Sigmoid colon (tissue), 7 donors: Measurements from ENCODE around the gene UBXN4. TPM values are rescaled to one million over a fixed set of nuclear protein-coding genes. Genes with fewer than 3 reads are reported as not detected.
"Not testable (repeated sequence)": the region's sequence is repeated elsewhere in the genome, so short reads cannot be mapped to it uniquely, and the experiment has no call there.

Experiments used
- DNase-seq: peaks from one replicate; pipeline ENCODE4 v3.0.0-alpha.2; 2019
- H3K27ac ChIP-seq, 4 donors: fragments of 200-600 bp; sonication (generic); one replicate each; pipeline ENCODE4 v1.5.1; 2016 to 2019; ENCODE audit warnings: mild to moderate bottlenecking in 1 of 4
- H3K27me3 ChIP-seq, 3 donors: fragments of 200-600 bp; sonication (generic); one replicate each; pipeline ENCODE4 v1.5.1; 2019; ENCODE audit warnings: mild to moderate bottlenecking in 1 of 3
- H3K36me3 ChIP-seq, 4 donors: fragments of 200-600 bp; sonication (generic); one replicate each; pipeline ENCODE4 v1.5.1; 2016 to 2019
- H3K4me1 ChIP-seq, 4 donors: fragments of 200-600 bp; sonication (generic); one replicate each; pipeline ENCODE4 v1.5.1; 2017 to 2019
- H3K4me3 ChIP-seq, 4 donors: fragments of 200-600 bp; sonication (generic); one replicate each; pipeline ENCODE4 v1.5.1; 2017 to 2019; ENCODE audit warnings: mild to moderate bottlenecking in 2 of 4, moderate library complexity in 1 of 4
- H3K9me3 ChIP-seq, 4 donors: fragments of 200-600 bp in 3 of 4; sonication (generic) in 3 of 4; one replicate each; pipeline versions ENCODE4 v1.5.1 to v1.6.1; 2013 to 2019
- CTCF ChIP-seq, 4 experiments: fragments of 450-650 bp in 3 of 4; fragments of 200-600 bp in 1 of 4; IDR thresholded peaks; one replicate each; pipeline ENCODE4 v1.5.1; 2016 to 2019; ENCODE audit warnings: antibody characterized with exemption in 4 of 4, mild to moderate bottlenecking in 3 of 4, moderate library complexity in 2 of 4
- EP300 ChIP-seq, 4 donors: sonication (generic); formaldehyde crosslinking; IDR thresholded peaks; one replicate each; pipeline ENCODE4 v1.6.1; 2017; ENCODE audit warnings: antibody characterized with exemption in 4 of 4
- POLR2A ChIP-seq, 2 donors: fragments of 450-650 bp; IDR thresholded peaks; one replicate each; pipeline ENCODE4 v1.6.1; 2016; ENCODE audit warnings: antibody characterized with exemption in 2 of 2, mild to moderate bottlenecking in 2 of 2, moderate library complexity in 2 of 2
- POLR2AphosphoS5 ChIP-seq, 4 donors: sonication (generic); formaldehyde crosslinking; IDR thresholded peaks; one replicate each; pipeline ENCODE4 v1.6.1; 2017; ENCODE audit warnings: antibody characterized with exemption in 4 of 4
- WGBS, 2 donors: extraction: QIAGEN DNeasy Blood & Tissue Kit; methylation state at CpG; one replicate each; pipeline ENCODE4 v1.1.7; 2013; 5-methylcytosine and 5-hydroxymethylcytosine counted together
- intact Hi-C: fragments of 100-400 bp; cut with DNase I; formaldehyde crosslinking; loops from one replicate; pipeline ENCODE4 v1.15.1; 2023
- polyA plus RNA-seq, 3 donors: library from polyadenylated mRNA; stranded (reverse); fragments of 200-250 nt; gene quantifications; one replicate each; pipeline ENCODE4 v1.2.3, GENCODE V29; 2013
- total RNA-seq, 4 donors: library from RNA; depleted of rRNA; stranded (reverse); fragments of >200 nt; gene quantifications; one replicate each; pipeline ENCODE4 v1.1.0, GENCODE V29; 2016
- donor health status: healthy with polysubstance abuse.
- donor health status: Bipolar disorder and iron deficiency.
- donor health status: healthy.

UBXN4 gene
- total and polyA plus RNA-seq, 7 donors = 23.4 to 63.3 (median 51.8) TPM

- Histone ChIP-seq H3K4me1 (no peaks in the 10 kb centered on the region), H3K4me3 (no peak overlapping the region), H3K27me3 (no peaks in the 10 kb centered on the region), H3K9me3 (no peaks in the 10 kb centered on the region), H3K27ac (no peak overlapping the region), H3K36me3 (no peaks in the 10 kb centered on the region)
- intact Hi-C loops = no loop called here
- TF ChIP-seq POLR2A (IDR thresholded peaks at IDR 0.05) (no peak), CTCF (IDR thresholded peaks at IDR 0.05) (no peak), POLR2AphosphoS5 (IDR thresholded peaks at IDR 0.05) (no peak), EP300 (IDR thresholded peaks at IDR 0.05) (no peak)
- 23 to 70% methylated on average over 1 of the region's 1 CpG for WGBS, 2 donors
- DNase-seq = no peak
Observed at GRCh38 chr2:135703300-135703699, 38.4 kb upstream of the UBXN4 start.

GRCh38 chr2:135704075-135704474 is 37.6 kb upstream of the UBXN4 start:
- H3K4me1 ChIP-seq, H3K36me3 ChIP-seq, H3K4me3 ChIP-seq, H3K27me3 ChIP-seq, H3K27ac ChIP-seq, DNase-seq, H3K9me3 ChIP-seq, intact Hi-C loops: not testable (repeated sequence)
- 80 to 83% methylated on average over 5 of the region's 5 CpGs for WGBS, 2 donors

- DNase-seq = no peak
- Histone ChIP-seq H3K4me1 (no peaks in the 10 kb centered on the region), H3K9me3 (no peaks in the 10 kb centered on the region), H3K36me3 (peaks cover 0 to 3% (median 0%) of the 10 kb centered on the region in 4 donors), H3K27me3 (no peaks in the 10 kb centered on the region), H3K27ac (no peak overlapping the region), H3K4me3 (no peak overlapping the region)
- intact Hi-C loops = no loop called here
- WGBS, 2 donors = 94 to 96% methylated on average over 4 of the region's 4 CpGs
- TF ChIP-seq POLR2AphosphoS5 (IDR thresholded peaks at IDR 0.05) = no peak
- TF ChIP-seq CTCF (IDR thresholded peaks at IDR 0.05) = no peak
- TF ChIP-seq POLR2A (IDR thresholded peaks at IDR 0.05) = no peak
- TF ChIP-seq EP300 (IDR thresholded peaks at IDR 0.05) = no peak
Observed at GRCh38 chr2:135708159-135708558, 33.5 kb upstream of the UBXN4 start.

- DNase-seq = peak; percentile 72
- H3K36me3 ChIP-seq = peaks cover 0 to 3% (median 0%) of the 10 kb centered on the region in 4 donors
- no peak overlapping the region for H3K4me3 ChIP-seq
- no peak overlapping the region for H3K27ac ChIP-seq
- H3K9me3 ChIP-seq = no peaks in the 10 kb centered on the region
- peak; percentile 65 to 93 (median 83) for TF ChIP-seq CTCF (IDR thresholded peaks at IDR 0.05)
- TF ChIP-seq EP300 (IDR thresholded peaks at IDR 0.05) = no peak
- H3K27me3 ChIP-seq = no peaks in the 10 kb centered on the region
- 61 to 67% methylated on average over 6 of the region's 6 CpGs for WGBS, 2 donors
- H3K4me1 ChIP-seq = no peaks in the 10 kb centered on the region
- intact Hi-C loops = loop anchor here (1.0 kb wide), 1 partner anchor 706 kb away; no protein-coding TSS in a partner anchor
Observed at GRCh38 chr2:135709992-135710391, 31.7 kb upstream of the UBXN4 start.

GRCh38 chr2:135715086-135715485 is 26.6 kb upstream of the UBXN4 start:
- H3K27ac ChIP-seq, H3K4me1 ChIP-seq, intact Hi-C loops, DNase-seq, H3K9me3 ChIP-seq, H3K4me3 ChIP-seq, H3K27me3 ChIP-seq: not testable (repeated sequence)
- peaks cover 0 to 36% (median 5%) of the 10 kb centered on the region in 4 donors for H3K36me3 ChIP-seq
- 93 to 95% methylated on average over 9 of the region's 9 CpGs for WGBS, 2 donors

GRCh38 chr2:135728064-135728743 is 13.5 kb upstream of the UBXN4 start:
- H3K9me3 ChIP-seq = no peaks in the 10 kb centered on the region
- 89 to 95% methylated on average over 2 of the region's 2 CpGs for whole genome bisulfite sequencing, 2 donors
- TF ChIP-seq EP300 (IDR thresholded peaks at IDR 0.05) (no peak), POLR2AphosphoS5 (IDR thresholded peaks at IDR 0.05) (no peak), POLR2A (IDR thresholded peaks at IDR 0.05) (no peak), CTCF (IDR thresholded peaks at IDR 0.05) (no peak)
- H3K36me3 ChIP-seq = peaks cover 0 to 12% (median 0%) of the 10 kb centered on the region in 4 donors
- no peaks in the 10 kb centered on the region for H3K27me3 ChIP-seq
- no peak for DNase-seq
- no peaks in the 10 kb centered on the region for H3K4me1 ChIP-seq
- no peak overlapping the region for H3K27ac ChIP-seq
- intact Hi-C loops = no loop called here
- H3K4me3 ChIP-seq = no peak overlapping the region
